Stromal cell of bone marrow (primary cell): ENCODE data around the gene PRRC1.

ENCODE experiments used
- DNase-seq: peaks from one replicate; pipeline ENCODE4 v3.0.0-alpha.2; 2012; ENCODE audit warnings: low read depth

PRRC1 gene

GRCh38 chr5:127580731-127581130, 63.3 kb downstream of the PRRC1 start:
- DNase-seq = no peak

- no peak for DNase-seq
These were observed 64.0 kb downstream of the PRRC1 start for GRCh38 chr5:127581450-127581849.

DNA sequence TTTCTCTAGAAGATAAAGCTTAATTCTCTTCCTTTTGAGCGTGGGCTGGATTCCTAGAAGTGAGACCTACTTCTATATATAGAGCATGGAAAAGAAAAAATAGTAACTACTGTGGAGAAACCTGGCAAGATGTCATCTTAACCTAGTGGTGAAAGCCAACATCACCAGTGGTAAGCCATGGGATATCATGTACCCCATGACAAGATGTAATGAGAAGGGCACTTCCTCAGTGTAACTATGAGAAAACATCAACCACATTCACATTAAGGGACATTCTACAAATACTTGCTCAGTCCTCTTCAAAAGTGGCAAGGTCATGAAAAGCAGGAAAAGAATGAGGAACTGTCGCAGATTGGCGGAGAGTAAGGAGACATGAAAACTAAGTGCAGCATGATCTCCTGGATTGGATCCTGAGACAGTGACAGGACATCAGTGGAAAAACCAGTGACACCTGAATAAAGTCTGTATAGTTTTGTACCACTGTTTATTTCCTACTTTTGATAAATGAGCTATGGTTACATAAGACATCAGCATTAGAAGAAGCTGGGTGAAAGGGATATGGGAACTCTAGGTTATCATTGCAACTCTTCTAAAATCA, 65.4 kb downstream of the PRRC1 start:
- no peak for DNase-seq

DNA sequence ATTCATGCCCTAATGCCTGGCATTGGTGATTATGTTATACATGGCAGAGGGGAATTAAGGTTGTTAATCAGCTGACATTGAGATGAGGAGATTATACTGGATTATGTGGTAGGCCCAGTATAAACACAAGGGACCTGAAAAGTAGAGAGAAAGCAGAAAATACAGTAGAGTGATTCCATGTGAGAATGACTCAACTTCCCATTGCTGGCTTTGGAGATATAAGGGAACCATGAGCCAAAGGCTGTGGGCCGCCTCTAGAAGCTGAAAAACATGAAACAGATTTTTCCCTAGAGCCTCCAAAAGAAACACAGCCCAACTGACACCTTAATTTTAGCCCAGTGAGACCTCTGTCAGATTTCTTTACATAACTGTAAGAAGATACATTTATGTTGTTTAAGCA, 66.4 kb downstream of the PRRC1 start:
- no peak for DNase-seq

- DNase-seq = no peak
These were observed 68.2 kb downstream of the PRRC1 start for GRCh38 chr5:127585661-127586060.

- no peak for DNase-seq
These were observed 68.8 kb downstream of the PRRC1 start for GRCh38 chr5:127586066-127586770.

DNA sequence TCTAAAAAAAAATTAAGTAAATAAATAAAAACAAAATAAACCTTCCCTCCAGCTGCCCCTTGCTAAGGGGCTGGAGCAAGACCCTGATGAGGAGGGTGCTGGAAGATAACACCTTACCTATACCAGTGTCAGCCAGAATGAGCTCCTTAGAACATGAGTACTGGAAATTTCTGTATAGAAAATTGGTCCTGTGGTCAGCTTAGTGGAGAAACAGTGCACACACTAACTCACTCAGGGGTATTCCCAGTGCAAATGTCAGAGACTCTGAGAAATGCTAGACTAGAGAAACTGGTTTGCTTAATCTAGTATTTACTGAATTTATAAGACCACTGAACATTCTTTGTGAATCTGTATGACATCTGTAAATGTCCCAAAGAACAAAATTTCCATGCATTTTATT, 69.4 kb downstream of the PRRC1 start:
- no peak for DNase-seq

- no peak for DNase-seq
These were observed 69.9 kb downstream of the PRRC1 start for GRCh38 chr5:127587246-127587917.

DNA sequence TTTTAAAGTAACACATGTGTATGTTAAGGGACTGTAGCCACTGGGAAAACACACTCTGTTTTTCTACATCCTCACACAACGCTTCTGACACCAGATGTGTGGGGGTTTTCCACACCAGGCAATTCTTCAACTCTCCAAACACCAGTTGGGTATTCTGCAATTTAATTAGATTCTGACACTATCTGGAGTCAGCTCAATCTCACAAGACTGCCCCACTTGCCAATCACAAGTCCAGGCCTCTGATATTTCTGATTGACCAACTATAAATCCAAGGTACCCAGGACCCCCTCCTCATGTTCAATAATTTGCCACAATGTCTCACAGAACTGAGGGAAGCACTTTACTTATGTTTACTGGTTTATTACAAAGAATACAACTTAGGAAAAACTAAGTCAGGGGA, 70.9 kb downstream of the PRRC1 start:
- no peak for DNase-seq

- DNase-seq = no peak
These were observed 72.0 kb downstream of the PRRC1 start for GRCh38 chr5:127589309-127590030.

DNA sequence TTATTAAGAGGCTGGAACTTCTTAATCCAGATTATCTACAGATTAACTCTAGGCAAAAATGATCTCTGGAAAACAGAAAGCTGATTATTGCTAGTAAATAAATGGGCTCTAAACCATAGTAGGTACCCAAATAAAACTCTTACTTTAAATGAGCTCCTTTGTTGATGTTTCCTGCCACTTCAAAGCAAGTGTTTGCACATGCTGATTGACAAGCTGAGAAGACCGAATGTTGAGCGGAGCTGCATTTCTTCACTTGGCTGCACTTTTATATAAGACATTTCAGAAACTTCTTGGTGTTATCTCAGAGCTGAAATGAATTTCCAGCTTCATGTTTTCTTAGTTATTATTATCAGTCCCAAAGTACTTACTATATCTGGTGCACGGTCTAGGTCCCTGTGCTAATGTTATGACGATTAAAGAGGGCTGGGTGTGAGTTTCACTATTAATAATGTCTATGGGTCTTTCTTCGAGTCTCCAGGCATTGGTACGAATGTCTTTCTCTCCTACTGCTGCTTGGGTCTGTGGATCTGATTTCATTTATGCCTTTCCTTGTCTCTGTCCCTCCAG, 72.8 kb downstream of the PRRC1 start:
- no peak for DNase-seq

- no peak for DNase-seq
These were observed 78.3 kb downstream of the PRRC1 start for GRCh38 chr5:127595484-127596368.

DNA sequence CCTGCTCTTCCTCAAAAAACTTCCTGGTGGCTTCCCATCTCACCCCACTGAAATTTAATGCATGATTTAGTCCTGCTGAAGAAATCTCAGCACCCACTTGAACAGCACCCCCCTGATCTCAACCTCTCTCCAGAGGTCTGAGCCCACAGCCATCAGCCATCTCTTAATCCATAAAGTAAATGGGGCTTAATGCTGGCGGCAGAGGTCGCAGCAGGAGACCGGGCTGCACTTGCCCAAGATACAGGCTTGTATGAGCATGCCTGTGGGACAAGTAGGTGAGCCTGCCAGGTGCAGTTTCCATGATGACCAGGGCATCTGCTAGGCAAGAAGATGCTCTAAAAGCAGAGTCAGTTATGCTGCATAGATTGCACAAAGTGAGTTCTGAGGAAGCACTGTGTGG, 79.1 kb downstream of the PRRC1 start:
- DNase-seq = no peak

DNA sequence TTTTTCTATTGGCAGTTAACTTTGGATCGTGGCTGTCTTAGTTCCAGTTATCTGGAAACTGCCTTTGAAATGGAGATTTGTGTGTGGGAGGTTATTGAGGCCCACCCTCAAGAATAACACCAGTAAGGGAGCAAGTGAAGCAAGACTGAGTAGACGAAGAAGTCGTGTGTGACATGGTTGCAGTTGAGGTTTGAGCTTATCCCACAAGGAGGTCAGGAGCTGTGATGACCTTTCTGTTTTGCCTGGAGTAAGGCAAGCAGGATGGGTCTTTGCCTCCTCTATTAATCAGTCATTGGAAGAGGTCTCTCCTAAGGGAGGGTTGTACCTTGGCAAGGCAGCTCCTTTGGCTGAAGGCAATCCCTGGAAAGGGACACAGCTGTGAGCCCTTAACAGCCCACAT, 81.9 kb downstream of the PRRC1 start:
- no peak for DNase-seq

GRCh38 chr5:127599847-127600246, 82.4 kb downstream of the PRRC1 start:
- DNase-seq = no peak

DNA sequence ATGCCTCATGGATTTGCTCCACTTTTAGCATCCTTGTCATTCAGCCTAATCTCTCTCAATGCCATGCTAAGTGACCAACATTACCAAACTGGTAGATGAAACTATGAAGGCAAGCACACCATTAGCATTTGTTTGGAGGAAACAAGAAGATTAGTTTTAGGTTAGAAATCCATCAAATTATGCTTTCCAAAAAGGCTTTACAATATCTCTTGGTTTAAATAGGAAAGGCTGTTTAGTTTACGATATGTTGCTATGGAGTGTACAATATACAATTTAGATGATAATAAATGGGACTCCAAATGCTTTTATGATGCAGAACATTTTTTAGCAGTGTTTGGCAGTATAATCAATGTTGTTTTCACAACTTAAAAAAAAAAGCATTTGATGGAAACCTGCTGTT, 83.7 kb downstream of the PRRC1 start:
- no peak for DNase-seq

DNA sequence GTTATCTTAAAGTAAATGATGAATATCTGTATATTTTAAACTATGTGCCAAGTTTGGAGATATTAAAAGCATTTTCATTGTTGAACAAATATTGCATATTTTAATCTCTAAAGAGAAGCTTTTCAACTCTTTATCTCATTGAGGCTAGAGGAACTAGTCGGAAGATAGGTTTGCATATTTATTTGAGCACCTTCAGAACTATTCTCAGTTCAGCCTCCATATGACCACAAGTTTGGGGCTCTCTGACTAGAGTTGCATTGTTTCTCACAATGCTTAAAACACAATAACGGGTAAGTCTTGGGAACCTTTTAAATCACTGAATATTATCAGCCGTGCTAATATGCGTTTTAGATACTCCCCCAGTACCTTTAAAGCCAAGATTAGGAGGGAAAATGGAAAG, 84.2 kb downstream of the PRRC1 start:
- DNase-seq = no peak

DNA sequence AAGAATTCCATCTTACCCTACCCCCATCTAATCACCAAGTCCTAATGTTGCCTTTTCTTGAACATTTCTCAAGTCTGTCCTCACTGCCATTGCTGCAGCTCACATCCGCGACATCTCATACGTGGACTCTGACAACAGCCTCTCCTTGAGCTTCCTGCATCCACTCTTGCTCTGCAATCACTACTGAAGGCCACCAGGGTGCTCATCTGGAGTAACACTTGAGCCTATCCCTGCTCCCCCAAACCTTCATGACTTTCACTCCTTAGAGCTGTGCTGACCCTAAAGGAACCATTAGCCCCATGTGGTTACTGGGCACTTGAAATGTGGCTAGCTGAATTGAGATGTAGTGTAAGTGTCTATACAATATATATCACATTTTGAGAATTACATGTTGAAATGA, 85.0 kb downstream of the PRRC1 start:
- DNase-seq = no peak

GRCh38 chr5:127602896-127603844, 85.7 kb downstream of the PRRC1 start:
- DNase-seq = no peak
